Fibroblast of skin of right quadriceps (primary cell): ENCODE measurements around the gene XYLT1.

Experiments
- DNase-seq: peaks from one replicate; pipeline ENCODE4 v3.0.0-alpha.2; 2013

The XYLT1 gene

GRCh38 chr16:17219991-17220390 is 250.8 kb downstream of the XYLT1 start:
- DNase-seq = no peak

DNA sequence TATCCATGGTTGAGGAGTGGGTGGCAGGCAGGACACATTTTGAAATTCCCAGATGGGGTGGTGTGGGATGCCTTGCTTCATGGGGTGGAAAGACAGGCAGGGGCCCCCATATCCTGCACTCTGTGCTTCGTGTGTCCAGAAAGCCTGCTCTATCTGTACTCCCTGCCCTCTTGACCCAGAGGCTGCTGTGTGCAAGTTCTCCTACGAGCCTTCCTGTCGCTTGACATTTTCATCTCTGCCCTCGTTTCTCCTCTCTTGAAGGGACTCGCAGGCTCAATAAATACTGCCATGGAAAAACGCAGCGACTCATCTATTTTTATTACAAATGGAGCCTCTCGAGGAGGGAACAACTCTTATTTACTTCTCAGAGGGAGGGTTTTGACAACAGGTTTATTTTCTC is 254.8 kb downstream of the XYLT1 start:
- no peak for DNase-seq

- no peak for DNase-seq
These were observed 255.5 kb downstream of the XYLT1 start for GRCh38 chr16:17215306-17215705.

DNA sequence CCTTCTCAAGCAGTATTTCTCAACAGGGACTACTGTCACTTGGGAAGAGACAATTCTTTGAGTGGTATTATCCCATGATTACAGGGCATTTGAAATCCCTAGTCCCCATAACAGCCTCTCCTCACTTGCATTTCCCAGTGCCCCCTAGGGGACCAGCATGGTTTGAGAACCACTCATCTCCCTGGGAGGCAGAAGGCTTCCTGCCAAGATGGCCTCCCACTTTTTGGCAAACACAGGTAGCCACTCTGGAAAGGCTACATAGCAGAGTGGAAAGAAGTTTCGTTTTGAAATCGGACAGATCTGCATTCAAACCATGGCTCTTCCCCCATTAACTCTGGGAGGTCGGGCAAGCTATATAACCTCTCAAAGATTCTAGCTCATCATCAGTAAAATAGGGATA is 256.8 kb downstream of the XYLT1 start:
- DNase-seq = no peak

DNA sequence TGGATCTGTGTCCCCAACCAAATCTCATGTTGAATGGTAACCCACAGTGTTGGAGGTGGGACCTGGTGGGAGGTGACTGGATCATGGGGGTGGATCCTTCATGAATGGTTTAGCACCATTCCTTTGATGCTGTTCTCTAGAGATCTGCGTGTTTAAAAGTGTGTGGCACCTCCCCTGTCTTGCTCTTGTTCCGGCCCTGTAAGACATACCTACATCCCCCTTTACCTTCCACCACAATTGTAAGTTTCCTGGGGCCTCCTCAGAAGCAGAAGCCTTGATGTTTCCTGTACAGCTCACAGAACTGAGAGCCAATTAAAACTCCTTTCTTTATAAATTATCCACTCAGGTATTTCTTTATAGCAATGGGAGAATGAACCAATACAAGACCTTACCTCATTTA is 257.7 kb downstream of the XYLT1 start:
- no peak for DNase-seq

- DNase-seq = no peak
These were observed 258.2 kb downstream of the XYLT1 start for GRCh38 chr16:17212606-17213005.

GRCh38 chr16:17211797-17212196 is 259.0 kb downstream of the XYLT1 start:
- no peak for DNase-seq

- DNase-seq = peak; percentile 35
These were observed 264.0 kb downstream of the XYLT1 start for GRCh38 chr16:17206712-17207111.

- peak; percentile 87 for DNase-seq
These were observed 265.2 kb downstream of the XYLT1 start for GRCh38 chr16:17205279-17206211.

DNA sequence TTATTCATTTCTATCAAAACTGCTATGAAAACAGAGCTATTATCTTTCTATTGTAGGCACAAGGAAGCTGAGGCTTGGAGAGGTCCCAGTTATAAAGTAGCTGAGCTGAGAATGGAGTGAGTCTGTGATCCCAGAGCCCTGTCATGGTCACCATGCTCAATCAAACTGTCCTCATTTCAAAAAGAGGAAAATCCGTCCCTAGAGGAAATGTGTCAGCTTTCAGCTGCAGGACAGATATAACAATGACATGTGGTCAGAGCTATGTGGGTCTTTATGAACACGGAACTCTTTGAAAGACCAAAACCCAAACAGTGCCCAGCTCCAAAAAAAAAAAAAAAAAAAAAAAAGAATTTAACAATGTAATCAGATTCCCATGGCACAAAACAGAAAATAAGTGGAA is 266.1 kb downstream of the XYLT1 start:
- DNase-seq = no peak

DNA sequence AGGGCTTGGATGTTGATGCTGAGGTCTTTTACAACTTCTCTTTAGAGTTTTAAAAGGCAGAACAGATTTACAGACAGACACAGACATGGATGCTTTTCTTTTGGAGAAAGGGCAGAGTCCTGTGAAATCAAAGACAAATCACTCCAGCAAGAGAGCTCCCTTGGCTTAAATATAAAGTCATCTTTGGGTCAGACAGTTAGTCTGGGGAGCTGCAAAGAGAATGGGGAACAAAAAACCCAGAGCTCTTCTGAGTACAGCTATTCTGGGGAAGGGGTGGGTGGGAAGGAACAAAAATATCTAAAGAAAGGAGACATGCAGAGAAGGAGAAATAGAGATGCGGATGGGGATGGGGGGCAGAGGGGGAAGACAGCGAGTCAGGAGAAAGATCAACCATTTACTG is 266.6 kb downstream of the XYLT1 start:
- no peak for DNase-seq

DNA sequence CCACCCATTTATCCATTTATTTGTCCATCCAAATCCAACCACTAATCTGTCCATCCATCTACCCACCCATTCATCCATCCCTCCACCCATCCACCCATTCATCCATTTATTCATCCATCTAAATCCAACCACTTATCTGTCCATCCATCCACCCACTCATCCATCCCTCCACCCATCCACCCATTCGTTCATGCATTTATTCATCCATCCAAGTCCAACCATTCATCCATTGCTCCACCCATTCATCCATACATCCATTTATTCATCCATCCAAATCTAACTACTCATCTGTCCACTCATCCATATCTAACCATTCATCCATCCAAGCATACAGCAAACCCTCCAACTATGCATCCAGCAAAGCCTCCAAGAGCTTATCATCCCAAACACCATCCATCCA is 267.3 kb downstream of the XYLT1 start:
- no peak for DNase-seq

DNA sequence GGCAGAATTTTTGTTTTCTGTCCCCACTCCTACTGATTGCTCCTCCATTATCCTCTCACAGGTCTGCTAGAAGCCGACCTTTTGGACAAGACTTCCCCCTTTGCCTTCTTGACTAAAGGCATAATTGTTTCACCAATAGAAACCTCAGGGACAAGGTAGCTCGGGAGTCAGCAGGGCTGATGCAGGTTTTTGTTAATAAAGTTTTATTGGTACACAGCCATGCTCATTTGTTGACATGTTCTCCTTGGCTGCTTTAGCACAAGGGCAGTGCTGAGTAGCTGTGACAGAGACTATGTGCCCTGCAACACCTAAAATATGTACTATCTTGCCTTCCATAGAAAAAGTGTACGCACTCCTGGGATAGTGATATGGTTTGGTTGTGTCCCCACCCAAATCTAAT is 271.6 kb downstream of the XYLT1 start:
- DNase-seq = no peak

DNA sequence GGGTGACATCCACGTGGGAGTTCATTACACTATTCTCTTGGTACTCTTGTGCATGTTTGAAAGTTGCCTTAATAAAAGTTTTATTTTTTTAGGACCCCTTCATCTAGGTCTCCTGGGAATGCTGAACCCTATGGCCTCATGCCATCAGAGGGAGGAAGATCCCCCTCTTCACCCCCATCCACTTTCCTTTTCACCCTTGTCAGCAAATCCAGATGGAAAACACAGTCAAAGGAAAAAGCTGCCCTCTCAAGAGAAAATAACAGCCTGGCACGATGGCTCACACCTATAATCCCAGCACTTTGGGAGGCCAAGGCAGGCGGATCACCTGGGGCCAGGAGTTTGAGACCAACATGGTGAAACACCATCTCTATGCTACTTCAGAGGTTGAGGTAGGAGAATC is 274.2 kb downstream of the XYLT1 start:
- no peak for DNase-seq

- DNase-seq = peak; percentile 30
These were observed 276.5 kb downstream of the XYLT1 start for GRCh38 chr16:17194190-17194780.

DNA sequence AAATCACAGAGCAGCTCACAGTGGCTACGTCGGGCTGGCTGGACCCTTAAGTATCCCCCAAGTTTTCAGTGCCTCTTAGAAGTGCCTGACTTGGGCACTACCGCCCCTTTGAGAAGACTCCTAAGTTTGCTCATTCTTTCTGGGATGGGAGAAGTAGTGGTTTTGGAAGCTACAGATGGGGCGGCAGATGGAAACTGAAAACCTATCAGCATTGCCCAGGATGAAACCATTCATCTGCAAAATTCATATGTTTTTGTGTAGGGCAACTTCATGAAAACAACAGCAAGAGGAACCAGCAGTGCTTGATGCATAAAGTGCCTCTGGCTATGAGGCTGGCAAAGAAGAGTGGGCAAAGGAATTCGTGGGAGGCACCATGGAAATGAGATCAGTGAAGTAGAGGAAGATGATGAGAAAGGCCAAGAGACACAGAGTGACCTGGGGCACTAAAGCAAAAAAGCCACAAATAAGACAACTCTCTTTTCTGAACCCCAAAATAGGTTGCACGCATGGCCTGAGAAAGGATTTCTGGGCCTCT is 277.1 kb downstream of the XYLT1 start:
- DNase-seq = no peak

GRCh38 chr16:17184026-17184425 is 286.7 kb downstream of the XYLT1 start:
- no peak for DNase-seq

DNA sequence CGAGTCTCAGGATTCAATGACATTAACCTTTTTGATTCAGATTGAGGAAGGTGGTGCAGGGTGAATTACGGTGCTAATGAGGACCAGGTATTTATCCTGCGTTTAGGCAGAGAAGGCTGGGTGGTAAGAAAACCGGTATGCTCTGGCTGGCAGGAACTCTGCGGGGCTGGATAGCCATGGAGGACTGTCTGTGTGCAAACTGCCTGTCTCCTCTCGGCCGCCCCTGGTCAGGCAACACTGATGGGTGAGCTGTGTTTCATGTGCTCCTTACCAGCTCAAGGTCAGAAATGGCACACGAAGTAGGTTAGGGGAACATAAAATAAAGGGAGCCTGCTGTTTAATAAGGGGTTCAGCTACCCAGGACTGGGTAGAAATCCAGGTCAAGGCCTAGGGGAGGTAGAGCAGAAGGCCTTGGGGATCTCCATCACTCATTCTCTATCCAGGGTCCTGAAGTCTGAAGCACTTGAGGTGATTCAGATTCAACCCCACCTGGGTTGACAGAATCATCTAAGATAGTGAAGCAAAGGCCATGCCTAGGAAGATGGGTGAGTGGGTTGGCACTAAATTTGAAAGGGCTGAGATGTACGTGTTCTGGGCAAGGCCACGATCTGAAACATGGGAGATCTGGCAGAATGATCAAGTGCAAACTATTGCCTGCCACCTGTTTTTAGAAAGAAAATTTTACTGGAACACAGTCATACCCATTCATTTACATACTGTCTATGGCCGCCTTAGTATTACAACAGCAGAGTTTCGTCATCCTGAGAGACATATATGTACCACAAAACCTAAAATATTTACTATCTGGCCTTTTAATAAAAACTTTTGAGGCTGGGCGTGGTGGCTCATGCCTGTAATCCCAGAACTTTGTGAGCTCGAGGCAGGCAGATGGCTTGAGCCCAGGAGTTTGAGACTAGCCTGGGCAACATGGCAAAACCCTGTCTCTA is 292.5 kb downstream of the XYLT1 start:
- peak; percentile 31 for DNase-seq

DNA sequence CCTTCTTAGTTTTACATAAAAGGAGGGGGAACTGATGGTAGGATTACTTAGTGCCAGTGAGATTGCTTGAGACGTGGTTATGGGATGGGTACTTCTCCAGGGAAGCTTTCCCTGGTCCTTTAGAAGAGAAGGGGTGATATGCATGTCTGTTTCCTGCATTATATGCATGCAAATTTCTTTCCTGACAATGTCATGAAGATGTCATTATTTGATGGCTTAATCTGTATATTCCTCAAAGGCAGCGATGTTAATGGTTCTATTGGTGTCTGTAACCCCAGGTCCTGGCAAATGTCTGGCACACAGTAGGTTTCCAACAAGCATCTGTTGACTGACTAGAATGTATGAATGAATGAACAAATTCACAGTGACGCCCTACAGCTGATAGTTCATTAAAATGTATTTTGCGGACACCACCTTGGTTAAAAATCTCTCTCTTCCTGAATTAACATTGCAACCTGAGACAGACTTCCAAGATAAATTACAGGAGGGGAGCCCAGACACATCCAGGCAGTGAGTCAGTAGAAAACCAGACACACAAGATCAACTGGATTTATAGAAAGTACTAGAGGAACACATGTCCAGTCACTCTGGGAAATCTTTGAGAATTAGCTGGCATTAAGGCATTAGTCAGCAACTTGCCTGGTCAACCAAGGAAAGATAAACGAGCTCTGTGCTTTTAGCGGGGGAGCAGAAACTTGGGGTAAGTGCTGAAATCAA is 293.4 kb downstream of the XYLT1 start:
- DNase-seq = peak; percentile 76

- DNase-seq = no peak
These were observed 294.6 kb downstream of the XYLT1 start for GRCh38 chr16:17176199-17176598.

GRCh38 chr16:17173281-17173680 is 297.5 kb downstream of the XYLT1 start:
- peak; percentile 94 for DNase-seq
